Activated T-cell treated with anti-CD3 and anti-CD28 coated beads, Interleukin-2, amount 50 U/mL, for 72 hours (primary cell): ENCODE results near the gene KIT. TPM values are rescaled to one million over a fixed set of nuclear protein-coding genes. Genes with fewer than 3 reads are reported as not detected.

Source experiments
- ATAC-seq, 2 donors: fragments of 150-1000 bp; cut with Tn5 transposase; replicated peaks in 1 of 2; 2 replicates each; pipeline ENCODE4 v1.10.0; 2021; ENCODE audit warnings: moderate library complexity in 2 of 2, mild to moderate bottlenecking in 1 of 2
- DNase-seq, 2 donors: peaks; one replicate each; pipeline ENCODE4 v3.0.0; 2021 to 2022; ENCODE audit warnings: mixed read lengths in 1 of 2
- H3K27ac Mint-ChIP-seq: one replicate; pipeline ENCODE4 v1.8.0; 2022; ENCODE audit warnings: mild to moderate bottlenecking, moderate library complexity, mixed read lengths
- H3K27me3 Mint-ChIP-seq: one replicate; pipeline ENCODE4 v1.8.0; 2022; ENCODE audit warnings: low read depth, mixed read lengths
- H3K36me3 Mint-ChIP-seq, 2 donors: one replicate each; pipeline ENCODE4 v1.8.0; 2022; ENCODE audit warnings: mixed read lengths in 2 of 2, mild to moderate bottlenecking in 1 of 2; ENCODE audit not compliant: insufficient read depth in 2 of 2
- H3K4me1 Mint-ChIP-seq: one replicate; pipeline ENCODE4 v1.8.0; 2022; ENCODE audit warnings: low read depth, mixed read lengths
- H3K4me3 Mint-ChIP-seq, 2 donors: one replicate each; pipeline ENCODE4 v1.8.0; 2022; ENCODE audit warnings: mild to moderate bottlenecking in 2 of 2, mixed read lengths in 2 of 2, moderate library complexity in 2 of 2
- H3K9me3 Mint-ChIP-seq, 2 donors: one replicate each; pipeline ENCODE4 v1.8.0; 2022; ENCODE audit warnings: mixed read lengths in 2 of 2
- total RNA-seq, 2 donors: library from RNA; stranded (reverse); gene quantifications; one replicate each; pipeline ENCODE4 v1.2.3, GENCODE V29; 2022

KIT gene
- total RNA-seq, 2 donors from 2014 or later = 0.07 to 0.22 TPM

DNA sequence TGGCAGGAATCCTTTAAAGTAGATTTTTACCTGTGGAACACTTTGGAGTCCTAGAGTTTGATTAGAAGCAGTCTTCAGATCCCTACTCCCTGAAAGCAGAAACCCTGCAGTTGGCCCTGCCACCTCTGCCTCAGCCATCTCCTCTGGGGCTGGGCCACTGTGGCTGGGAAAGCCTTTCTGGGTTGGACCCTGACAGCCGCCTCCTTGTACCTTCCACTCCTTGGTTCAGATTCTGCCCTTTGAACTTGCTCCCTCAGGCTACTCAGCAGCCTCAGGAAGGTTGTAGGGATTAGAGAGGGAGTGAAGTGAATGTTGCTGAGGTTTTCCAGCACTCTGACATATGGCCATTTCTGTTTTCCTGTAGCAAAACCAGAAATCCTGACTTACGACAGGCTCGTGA, 65.5 kb downstream of the KIT start:
- ATAC-seq (no peak), DNase-seq (no peak)
- Mint-ChIP-seq H3K27ac (no peak overlapping the region), H3K9me3 (peaks cover 0 to 1% of the 10 kb centered on the region in 2 donors), H3K4me1 (no peaks in the 10 kb centered on the region), H3K4me3 (no peak overlapping the region), H3K27me3 (no peaks in the 10 kb centered on the region), H3K36me3 (no peaks in the 10 kb centered on the region)

DNA sequence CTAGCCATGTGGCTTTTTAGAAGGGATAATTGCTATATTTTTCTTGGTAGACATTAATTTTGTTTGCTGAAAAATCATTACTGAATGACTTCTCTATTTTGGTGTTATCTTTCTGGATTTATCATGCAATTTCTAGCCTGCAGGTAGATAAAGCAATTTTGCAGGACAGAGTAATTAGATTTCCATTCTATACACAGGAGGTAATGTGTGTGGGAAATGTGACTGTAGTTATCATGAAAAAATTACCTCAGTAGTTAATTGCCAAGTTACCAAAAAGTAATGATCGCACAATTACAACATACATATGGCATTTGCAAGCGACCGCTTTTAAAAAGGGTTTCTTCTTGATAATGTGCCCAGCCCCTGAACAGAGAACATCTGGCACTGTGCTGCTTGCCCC, 66.1 kb downstream of the KIT start:
- no peak for ATAC-seq

DNA sequence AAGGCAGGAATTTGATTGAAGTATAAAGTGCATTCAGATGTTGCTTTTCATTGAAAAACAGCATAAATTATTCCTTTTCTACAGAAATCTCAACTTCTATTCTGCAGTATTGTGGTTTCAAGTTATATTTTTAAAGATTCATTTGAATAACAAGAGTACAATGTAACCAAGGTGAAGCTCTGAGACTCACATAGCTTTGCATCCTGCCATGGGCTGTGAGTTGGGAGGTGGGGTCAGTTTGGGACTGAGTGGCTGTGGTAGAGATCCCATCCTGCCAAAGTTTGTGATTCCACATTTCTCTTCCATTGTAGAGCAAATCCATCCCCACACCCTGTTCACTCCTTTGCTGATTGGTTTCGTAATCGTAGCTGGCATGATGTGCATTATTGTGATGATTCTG, 69.2 kb downstream of the KIT start:
- Mint-ChIP-seq H3K27me3 (no peaks in the 10 kb centered on the region), H3K36me3 (no peaks in the 10 kb centered on the region), H3K27ac (no peak overlapping the region), H3K4me1 (no peaks in the 10 kb centered on the region), H3K4me3 (no peak overlapping the region), H3K9me3 (peaks cover 0 to 1% of the 10 kb centered on the region in 2 donors)
- DNase-seq = no peak
- no peak for ATAC-seq

More for the DNA sequence above, 66.1 kb downstream of the KIT start:
- Mint-ChIP-seq H3K4me1 (no peaks in the 10 kb centered on the region), H3K36me3 (no peaks in the 10 kb centered on the region), H3K27me3 (no peaks in the 10 kb centered on the region), H3K4me3 (no peak overlapping the region), H3K27ac (no peak overlapping the region), H3K9me3 (peaks cover 0 to 1% of the 10 kb centered on the region in 2 donors)
- DNase-seq = no peak

DNA sequence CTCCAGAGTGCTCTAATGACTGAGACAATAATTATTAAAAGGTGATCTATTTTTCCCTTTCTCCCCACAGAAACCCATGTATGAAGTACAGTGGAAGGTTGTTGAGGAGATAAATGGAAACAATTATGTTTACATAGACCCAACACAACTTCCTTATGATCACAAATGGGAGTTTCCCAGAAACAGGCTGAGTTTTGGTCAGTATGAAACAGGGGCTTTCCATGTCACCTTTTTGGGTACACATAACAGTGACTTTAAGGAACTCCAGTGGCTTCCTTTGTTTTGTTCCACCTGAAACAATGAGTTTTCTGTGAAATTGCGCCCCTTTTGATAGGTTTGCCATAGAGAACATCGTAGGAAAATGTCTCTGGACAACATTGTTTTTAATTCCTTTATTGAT, 69.6 kb downstream of the KIT start:
- no peaks in the 10 kb centered on the region for H3K4me1 Mint-ChIP-seq
- H3K27ac Mint-ChIP-seq = no peak overlapping the region
- ATAC-seq (no peak), DNase-seq (no peak)
- no peaks in the 10 kb centered on the region for H3K27me3 Mint-ChIP-seq
- H3K9me3 Mint-ChIP-seq = peaks cover 0 to 1% of the 10 kb centered on the region in 2 donors
- no peaks in the 10 kb centered on the region for H3K36me3 Mint-ChIP-seq
- no peak overlapping the region for H3K4me3 Mint-ChIP-seq

DNA sequence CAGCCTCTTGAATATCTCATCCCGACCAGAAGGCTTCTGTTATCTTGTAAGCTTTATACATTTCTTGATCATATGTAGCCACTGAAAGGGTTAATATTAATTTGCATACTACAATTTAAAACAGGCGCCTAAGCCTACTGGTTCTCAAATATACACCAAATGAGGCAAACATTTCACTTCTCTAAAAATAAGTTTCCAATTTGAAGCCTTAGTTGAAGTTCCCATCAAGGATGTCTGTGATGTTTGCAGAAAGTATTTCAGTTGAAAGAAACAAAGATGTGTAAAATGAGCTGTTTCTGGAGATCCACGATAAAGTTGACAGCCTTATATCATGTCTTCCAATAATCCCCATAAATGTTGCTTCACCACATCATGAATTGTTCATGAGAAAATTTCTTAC, 70.6 kb downstream of the KIT start:
- Mint-ChIP-seq H3K27ac (no peak overlapping the region), H3K9me3 (peaks cover 0 to 1% of the 10 kb centered on the region in 2 donors), H3K4me3 (no peak overlapping the region), H3K4me1 (no peaks in the 10 kb centered on the region), H3K27me3 (no peaks in the 10 kb centered on the region), H3K36me3 (no peaks in the 10 kb centered on the region)
- no peak for ATAC-seq
- no peak for DNase-seq

DNA sequence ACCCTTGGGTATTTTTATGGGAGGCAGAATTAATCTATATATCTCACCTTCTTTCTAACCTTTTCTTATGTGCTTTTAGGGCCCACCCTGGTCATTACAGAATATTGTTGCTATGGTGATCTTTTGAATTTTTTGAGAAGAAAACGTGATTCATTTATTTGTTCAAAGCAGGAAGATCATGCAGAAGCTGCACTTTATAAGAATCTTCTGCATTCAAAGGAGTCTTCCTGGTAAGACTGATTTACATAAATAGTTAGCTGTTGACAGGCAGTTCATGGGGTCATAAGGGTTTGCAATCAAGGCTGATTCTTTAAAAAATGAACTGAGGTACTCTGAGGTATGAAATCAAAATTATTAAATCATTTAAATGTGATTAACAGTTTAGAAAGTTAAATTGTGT, 71.5 kb downstream of the KIT start:
- H3K36me3 Mint-ChIP-seq = no peaks in the 10 kb centered on the region
- no peaks in the 10 kb centered on the region for H3K27me3 Mint-ChIP-seq
- no peak overlapping the region for H3K4me3 Mint-ChIP-seq
- no peak for ATAC-seq
- H3K27ac Mint-ChIP-seq = no peak overlapping the region
- DNase-seq = no peak
- no peaks in the 10 kb centered on the region for H3K4me1 Mint-ChIP-seq
- peaks cover 0 to 1% of the 10 kb centered on the region in 2 donors for H3K9me3 Mint-ChIP-seq

DNA sequence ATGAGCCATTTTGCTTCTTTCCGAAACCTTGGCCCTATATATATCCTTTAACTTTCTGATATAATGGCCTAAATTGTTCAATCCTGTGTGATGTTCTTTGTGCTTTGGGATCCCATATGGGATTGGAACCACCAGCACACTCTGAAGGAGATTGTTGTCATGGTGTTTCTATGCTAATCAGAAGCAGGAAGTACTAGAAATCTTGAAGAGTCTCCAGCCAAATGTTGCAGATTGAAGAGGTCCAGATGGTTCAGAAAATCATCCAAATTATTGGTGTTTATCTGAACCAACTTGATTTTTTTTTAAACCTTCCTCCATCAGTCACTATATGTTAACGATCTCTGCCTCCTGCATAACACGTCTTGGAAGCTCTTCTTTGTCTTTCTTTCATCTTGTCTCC, 72.8 kb downstream of the KIT start:
- DNase-seq (no peak), ATAC-seq (no peak)
- no peak overlapping the region for H3K27ac Mint-ChIP-seq
- H3K36me3 Mint-ChIP-seq = no peaks in the 10 kb centered on the region
- H3K4me3 Mint-ChIP-seq = no peak overlapping the region
- peaks cover 0 to 1% of the 10 kb centered on the region in 2 donors for H3K9me3 Mint-ChIP-seq
- no peaks in the 10 kb centered on the region for H3K4me1 Mint-ChIP-seq
- no peaks in the 10 kb centered on the region for H3K27me3 Mint-ChIP-seq

DNA sequence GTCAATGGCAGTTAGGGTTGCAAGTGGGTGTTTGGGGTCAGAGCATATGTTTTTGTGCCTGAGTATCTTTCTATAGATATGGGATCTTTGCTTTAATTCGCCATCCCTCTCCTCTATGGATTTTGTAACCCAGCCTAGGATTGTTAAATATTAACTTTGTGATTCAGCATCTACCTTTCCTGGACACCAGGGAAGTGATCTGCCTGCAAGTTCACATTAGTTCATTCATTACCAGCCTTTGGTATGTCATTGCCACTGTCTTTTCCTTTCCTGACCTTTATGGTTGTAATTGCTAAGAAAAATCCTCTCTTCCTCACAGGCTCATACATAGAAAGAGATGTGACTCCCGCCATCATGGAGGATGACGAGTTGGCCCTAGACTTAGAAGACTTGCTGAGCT, 73.8 kb downstream of the KIT start:
- H3K27me3 Mint-ChIP-seq = no peaks in the 10 kb centered on the region
- no peak for ATAC-seq
- H3K9me3 Mint-ChIP-seq = no peaks in the 10 kb centered on the region

DNA sequence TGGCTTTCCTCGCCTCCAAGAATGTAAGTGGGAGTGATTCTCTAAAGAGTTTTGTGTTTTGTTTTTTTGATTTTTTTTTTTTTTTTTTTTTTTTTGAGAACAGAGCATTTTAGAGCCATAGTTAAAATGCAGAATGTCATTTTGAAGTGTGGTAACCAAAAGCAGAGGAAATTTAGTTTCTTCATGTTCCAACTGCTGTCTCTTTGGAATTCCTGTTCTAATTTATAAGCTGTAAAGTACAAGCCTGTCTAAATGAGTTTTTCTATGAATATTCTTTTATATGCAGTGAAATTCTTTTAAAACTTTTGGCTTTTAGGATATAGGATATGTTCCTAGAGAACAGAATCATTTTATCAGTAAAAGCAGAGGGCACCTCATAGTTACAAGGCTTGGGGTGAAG, 74.2 kb downstream of the KIT start:
- Mint-ChIP-seq H3K36me3 (no peaks in the 10 kb centered on the region), H3K9me3 (no peaks in the 10 kb centered on the region), H3K27me3 (no peaks in the 10 kb centered on the region), H3K4me1 (no peaks in the 10 kb centered on the region), H3K4me3 (no peak overlapping the region), H3K27ac (no peak overlapping the region)
- no peak for DNase-seq
- ATAC-seq = no peak

More for the DNA sequence above, 73.8 kb downstream of the KIT start:
- no peaks in the 10 kb centered on the region for H3K4me1 Mint-ChIP-seq
- H3K36me3 Mint-ChIP-seq = no peaks in the 10 kb centered on the region
- no peak overlapping the region for H3K27ac Mint-ChIP-seq
- no peak for DNase-seq
- no peak overlapping the region for H3K4me3 Mint-ChIP-seq

DNA sequence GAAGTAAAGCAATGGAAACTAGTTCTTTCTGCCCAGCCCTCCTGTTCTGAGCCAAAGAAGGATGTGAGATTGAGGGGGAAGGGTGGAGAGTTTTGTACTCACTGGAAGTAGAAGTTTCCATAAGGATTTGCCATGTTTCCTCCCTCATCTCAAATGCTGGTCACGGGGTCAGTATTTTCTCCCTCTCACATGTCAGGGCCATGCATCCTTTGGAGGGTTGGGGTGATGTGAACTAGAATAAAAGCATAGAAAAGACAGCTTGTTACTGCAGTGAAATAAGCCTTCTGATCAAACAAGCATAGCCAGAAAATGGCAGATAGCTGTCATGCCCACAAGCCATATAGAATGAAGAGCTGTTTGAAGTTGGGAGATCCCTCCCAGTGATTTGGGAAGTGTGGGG, 79.7 kb downstream of the KIT start:
- Mint-ChIP-seq H3K9me3 (peaks cover under 1 to 1% of the 10 kb centered on the region in 2 donors), H3K36me3 (no peaks in the 10 kb centered on the region), H3K27ac (no peak overlapping the region), H3K4me1 (no peaks in the 10 kb centered on the region), H3K4me3 (no peak overlapping the region), H3K27me3 (no peaks in the 10 kb centered on the region)
- no peak for ATAC-seq
- DNase-seq = no peak

DNA sequence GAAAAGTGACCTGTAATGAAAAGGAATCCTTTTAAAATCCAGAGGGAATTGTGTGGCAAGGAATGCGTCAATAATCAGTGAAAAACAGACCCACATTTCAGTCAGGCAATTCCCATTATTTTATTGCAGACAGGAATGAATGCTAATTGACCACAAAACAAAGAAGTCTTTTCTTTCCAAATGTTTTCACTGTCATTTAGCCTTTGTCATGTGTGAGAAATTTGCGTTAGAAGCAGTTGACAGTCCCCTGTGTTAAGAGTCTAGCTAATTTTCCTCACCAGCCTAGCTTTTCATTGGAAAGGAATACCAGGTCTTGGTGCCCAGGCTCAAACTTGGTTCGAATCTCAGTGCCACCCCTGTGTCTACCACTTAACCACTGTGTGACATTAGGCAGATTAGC, 83.4 kb downstream of the KIT start:
- Mint-ChIP-seq H3K9me3 (peaks cover 1 to 4% of the 10 kb centered on the region in 2 donors), H3K4me3 (no peak overlapping the region), H3K36me3 (peaks cover 0 to 2% of the 10 kb centered on the region in 2 donors), H3K27ac (no peak overlapping the region), H3K4me1 (no peaks in the 10 kb centered on the region), H3K27me3 (no peaks in the 10 kb centered on the region)
- ATAC-seq (no peak), DNase-seq (no peak)

DNA sequence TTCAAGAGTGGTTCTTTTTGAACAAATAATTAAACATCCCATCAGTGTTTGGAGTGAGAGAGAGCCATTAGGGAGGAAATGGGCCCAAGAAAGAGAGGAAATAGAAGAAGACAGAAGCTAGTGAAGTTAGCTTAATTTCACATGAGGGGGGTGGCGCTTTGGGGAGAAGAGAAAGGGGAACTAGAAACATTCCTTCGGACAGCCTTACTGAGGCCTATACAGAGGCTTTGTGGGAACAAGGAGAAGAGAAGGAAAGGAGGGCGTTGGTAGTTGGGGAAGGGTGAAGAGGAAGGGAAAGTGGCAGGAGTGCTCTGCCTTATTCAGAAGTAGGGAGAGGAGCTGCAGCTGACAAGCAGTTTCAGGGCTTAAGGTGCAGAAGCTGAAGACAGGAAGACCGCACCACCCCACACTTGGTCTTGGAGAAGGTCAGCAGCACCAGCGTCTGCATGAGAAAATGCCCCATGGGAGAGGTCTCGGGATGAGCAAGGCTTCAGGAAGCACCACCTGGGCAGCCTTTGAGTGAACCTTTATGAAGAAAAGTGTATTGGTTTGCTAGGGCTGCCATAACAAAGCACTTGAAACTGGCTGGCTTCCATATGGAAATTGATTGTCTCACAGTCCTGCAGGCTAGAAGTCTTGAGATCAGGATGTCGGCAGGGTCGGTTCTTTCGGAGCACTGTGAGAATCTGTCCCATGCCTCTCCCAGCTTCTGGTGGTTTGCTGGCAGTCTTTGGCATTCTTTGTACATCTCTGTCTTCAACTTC, 85.1 kb downstream of the KIT start:
- Mint-ChIP-seq H3K27ac (no peak overlapping the region), H3K4me1 (peaks cover 6% of the 10 kb centered on the region), H3K36me3 (peaks cover 0 to 2% of the 10 kb centered on the region in 2 donors), H3K4me3 (no peak overlapping the region), H3K27me3 (no peaks in the 10 kb centered on the region), H3K9me3 (peaks cover 1 to 4% of the 10 kb centered on the region in 2 donors)
- ATAC-seq = no peak
- DNase-seq = no peak

DNA sequence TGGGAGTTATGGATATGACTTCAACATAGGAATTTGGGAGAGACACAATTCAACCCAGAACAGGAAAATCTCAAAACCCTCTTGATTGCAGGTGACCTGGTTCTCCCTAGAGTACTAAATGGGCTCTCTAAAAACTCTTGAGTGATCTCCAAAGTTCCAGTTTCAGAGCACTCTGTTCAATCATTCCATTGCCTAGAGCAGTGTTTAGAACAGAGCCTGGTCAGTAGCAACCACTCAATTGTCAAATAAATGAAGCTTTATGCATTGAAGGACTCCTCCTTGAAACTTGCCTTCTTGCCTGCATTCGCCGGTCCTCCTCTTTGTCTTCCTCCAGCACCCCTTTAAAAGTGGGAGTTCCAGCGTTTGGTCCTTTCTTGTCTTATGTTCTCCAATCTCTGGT, 85.8 kb downstream of the KIT start:
- Mint-ChIP-seq H3K27ac (no peak overlapping the region), H3K27me3 (no peaks in the 10 kb centered on the region), H3K9me3 (peaks cover 1 to 6% of the 10 kb centered on the region in 2 donors), H3K36me3 (peaks cover 0 to 4% of the 10 kb centered on the region in 2 donors), H3K4me1 (peaks cover 6% of the 10 kb centered on the region), H3K4me3 (no peak overlapping the region)
- no peak for ATAC-seq
- no peak for DNase-seq

DNA sequence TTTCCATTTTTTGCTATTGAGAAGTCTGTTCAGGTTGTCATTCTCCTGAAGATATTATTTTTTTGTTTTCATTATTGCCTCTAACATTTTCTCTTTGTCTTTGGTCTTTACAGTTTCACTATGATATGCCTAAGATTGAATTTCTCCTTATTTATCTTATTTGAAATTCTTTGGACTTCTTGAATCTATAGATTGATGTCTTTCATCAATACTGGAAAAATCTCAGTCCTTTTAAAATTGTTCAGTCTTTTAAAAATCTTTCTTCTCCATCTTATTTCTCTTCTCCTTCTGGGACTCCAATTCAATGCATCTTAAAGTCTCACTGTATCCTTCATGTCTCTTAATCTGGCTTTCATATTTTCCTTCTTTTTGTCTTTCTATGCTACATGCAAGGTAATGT, 86.7 kb downstream of the KIT start:
- ATAC-seq (no peak), DNase-seq (no peak)
- Mint-ChIP-seq H3K9me3 (peaks cover 1 to 6% of the 10 kb centered on the region in 2 donors), H3K4me1 (peaks cover 6% of the 10 kb centered on the region), H3K4me3 (no peak overlapping the region), H3K36me3 (peaks cover 0 to 4% of the 10 kb centered on the region in 2 donors), H3K27ac (no peak overlapping the region), H3K27me3 (no peaks in the 10 kb centered on the region)
